NOMO-1 treated with dmso at 0.1 percent for 144 hours (cell line): ENCODE results near the gene DMD.
"Not testable (repeated sequence)": the region's sequence is repeated elsewhere in the genome, so short reads cannot be mapped to it uniquely, and the experiment has no call there.

Experiments used
- DNase-seq: peaks from one replicate; lab custom pipeline; 2025; ENCODE audit not compliant: unreplicated experiment; lab: John Stamatoyannopoulos, UW

Gene DMD

GRCh38 chrX:32867781-32868523 is 343.4 kb downstream of the DMD start:
- no peak for DNase-seq

GRCh38 chrX:32852203-32852602 is 359.1 kb downstream of the DMD start:
- no peak for DNase-seq

GRCh38 chrX:32851556-32851955 is 359.8 kb downstream of the DMD start:
- DNase-seq = no peak

- DNase-seq = no peak
These were observed 363.4 kb downstream of the DMD start for GRCh38 chrX:32847921-32848320.

DNA sequence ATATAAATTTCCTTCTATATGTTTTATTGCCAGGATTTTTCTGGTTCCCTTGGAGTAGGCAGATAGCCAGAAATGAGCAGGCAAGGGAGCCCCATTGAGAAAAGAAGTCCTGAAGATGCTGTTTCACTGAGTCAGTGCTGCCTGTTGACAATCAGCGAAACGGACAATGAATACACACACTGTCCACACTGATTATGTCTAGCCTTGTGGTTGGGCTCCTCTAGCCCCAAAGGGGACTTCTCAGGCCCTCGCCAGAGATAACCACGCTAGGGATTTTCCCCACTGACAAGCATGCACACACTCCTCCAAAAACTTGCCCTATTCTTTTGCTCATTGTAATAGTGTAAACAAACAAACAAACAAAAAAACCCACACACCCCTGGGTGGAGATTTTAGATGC is 369.3 kb downstream of the DMD start:
- no peak for DNase-seq

DNA sequence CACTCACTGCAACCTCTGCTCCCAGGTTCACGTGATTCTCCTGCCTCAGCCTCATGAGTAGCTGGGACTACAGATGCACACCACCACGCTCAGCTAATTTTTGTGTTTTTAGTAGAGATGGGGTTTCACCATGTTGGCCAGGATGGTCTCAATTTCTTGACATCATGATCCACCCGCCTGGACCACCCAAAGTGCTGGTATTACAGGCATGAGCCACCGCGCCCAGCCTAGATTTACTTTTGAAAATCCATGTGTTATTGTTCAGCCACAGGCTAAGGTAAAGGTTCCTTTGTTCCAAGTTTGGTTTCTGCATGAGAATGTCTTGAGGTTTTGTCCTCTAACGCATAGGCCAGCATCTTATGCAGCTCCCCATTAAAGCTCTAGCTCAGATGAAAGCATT is 371.6 kb downstream of the DMD start:
- no peak for DNase-seq

- DNase-seq = no peak
These were observed 386.3 kb downstream of the DMD start for GRCh38 chrX:32825009-32825408.

GRCh38 chrX:32804034-32804433 is 407.3 kb downstream of the DMD start:
- no peak for DNase-seq

DNA sequence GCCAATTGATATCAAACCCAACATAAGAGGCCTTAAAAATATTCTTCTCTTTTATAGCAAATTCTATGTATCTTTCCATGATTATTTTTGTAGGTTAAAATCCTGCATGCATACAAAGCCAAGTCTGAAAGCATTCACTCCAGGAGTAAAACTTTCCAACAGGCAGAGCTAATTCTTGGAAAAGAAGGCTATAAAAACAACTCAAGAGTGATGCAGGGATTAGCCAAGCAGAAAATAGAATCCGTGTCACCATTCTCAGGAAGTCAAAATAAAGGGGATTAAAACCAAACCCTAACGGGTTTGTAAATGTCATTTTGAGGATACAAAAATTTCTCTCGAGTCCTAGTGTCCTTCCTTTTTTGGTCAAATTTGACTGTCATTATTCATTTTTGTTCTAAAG is 412.4 kb downstream of the DMD start:
- DNase-seq = no peak

GRCh38 chrX:32788936-32789335 is 422.4 kb downstream of the DMD start:
- no peak for DNase-seq

- no peak for DNase-seq
These were observed 431.2 kb downstream of the DMD start for GRCh38 chrX:32780109-32780508.

GRCh38 chrX:32778965-32779364 is 432.4 kb downstream of the DMD start:
- no peak for DNase-seq

DNA sequence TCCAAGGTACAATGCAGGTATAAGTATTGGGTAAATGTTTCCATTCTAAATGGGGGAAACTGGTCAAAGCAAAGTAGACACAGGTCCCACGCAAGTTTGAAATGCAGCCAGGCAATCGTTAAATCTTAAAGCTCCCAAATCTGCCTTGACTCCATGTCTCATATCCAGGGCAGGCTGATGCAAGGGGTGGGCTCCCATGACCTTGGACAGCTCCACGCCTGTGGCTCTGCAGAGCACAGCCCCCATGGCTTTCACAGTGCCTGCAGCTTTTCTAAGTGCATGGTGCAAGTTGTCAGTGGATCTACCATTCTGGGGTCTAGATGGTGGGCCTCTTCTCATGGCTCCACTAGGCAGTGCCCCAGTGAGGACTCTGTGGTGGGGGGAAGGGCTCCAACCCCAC is 436.4 kb downstream of the DMD start:
- no peak for DNase-seq

GRCh38 chrX:32749070-32749469 is 462.3 kb downstream of the DMD start:
- DNase-seq = no peak

DNA sequence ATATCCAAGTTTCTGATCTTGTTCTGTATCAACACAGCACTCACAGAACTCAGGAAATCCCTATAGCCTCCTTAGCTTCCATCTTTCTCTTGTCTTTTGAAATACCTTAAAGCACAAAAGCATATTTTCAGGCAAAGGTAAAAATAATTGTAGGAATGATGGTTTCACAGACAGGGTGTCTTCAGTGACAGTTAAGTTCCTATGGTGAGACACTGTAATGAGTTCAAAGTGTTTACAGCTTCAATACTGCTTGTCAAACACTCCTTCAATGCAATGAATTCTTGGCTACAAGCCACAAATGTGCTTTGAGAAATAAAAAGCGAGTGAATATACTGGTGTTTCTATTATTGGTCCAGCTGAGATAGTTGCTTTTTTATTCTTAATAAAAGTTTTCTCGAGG is 466.0 kb downstream of the DMD start:
- no peak for DNase-seq

GRCh38 chrX:32744921-32745320 is 466.4 kb downstream of the DMD start:
- no peak for DNase-seq

- DNase-seq = no peak
These were observed 469.4 kb downstream of the DMD start for GRCh38 chrX:32741910-32742309.

DNA sequence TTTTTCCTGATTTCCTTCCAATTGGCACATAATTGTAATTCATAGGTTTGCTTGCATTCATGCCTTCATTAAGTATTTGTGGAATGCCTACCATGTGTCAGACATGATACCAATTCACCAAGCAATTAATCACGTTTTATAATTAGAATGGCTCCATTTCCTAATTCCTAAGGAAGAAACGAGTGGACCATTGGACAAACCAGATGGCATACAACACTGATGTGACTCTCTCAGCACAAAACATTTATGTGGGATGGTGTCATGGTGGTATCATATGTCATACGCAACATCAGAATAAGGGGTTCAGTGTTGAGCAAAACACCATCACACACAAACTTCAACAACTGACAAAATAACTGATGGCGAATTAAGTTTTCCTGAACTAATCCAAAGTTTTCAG is 502.8 kb downstream of the DMD start:
- no peak for DNase-seq

DNA sequence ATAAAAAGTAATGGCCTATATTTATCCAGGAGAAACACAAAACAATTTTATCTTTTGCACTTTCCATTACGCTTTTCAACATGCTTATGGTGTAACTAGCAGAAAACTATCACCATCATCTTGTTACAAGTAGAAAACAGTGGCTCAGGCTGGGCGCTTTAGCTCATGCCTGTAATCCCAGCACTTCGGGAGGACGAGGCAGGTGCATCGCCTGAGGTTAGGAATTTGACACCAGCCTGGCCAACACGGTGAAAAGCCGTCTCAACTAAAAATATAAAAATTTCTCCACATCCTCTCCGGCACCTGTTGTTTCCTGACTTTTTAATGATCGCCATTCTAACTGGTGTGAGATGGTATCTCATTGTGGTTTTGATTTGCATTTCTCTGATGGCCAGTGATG is 506.0 kb downstream of the DMD start:
- DNase-seq = not testable (repeated sequence)

GRCh38 chrX:32687379-32687778 is 524.0 kb downstream of the DMD start:
- no peak for DNase-seq

GRCh38 chrX:32678487-32678886 is 532.9 kb downstream of the DMD start:
- no peak for DNase-seq

DNA sequence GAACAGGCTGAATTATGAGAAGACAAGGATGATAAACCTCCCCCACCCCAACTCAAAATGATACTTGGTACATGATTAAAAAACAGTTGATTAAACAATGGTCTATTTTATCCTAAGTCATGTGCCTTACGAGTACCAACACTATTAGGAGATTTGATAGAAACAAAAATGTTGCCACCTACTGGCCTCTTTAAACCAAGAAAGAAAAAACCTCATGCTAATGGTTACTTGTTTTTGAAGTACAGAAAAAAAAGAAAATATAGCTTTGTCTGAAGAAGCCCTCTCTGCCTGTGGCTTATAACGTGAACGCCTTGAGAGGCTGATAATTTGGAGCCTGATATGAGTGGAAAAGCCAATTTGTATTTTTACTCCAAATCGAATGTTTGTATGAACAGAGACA is 538.2 kb downstream of the DMD start:
- DNase-seq = no peak

- DNase-seq = no peak
These were observed 548.8 kb downstream of the DMD start for GRCh38 chrX:32662516-32662915.
